NCI-H2081 (cell line): ENCODE results near the gene MAT1A.
A peak's percentile ranks its signal among the peaks of the same experiment; 100 is the strongest.
"Not testable (repeated sequence)": the region's sequence is repeated elsewhere in the genome, so short reads cannot be mapped to it uniquely, and the experiment has no call there.

Experiments
- DNase-seq, 2 experiments: peaks; one replicate each; lab custom pipeline; 2025; lab: John Stamatoyannopoulos, UW

Gene MAT1A

GRCh38 chr10:80264081-80265056, 25.1 kb downstream of the MAT1A start:
- no peak for DNase-seq

GRCh38 chr10:80261316-80262030, 28.0 kb downstream of the MAT1A start:
- DNase-seq = no peak

- DNase-seq = peak; percentile 2 to 5
Measured at GRCh38 chr10:80260295-80261243, 28.9 kb downstream of the MAT1A start.

GRCh38 chr10:80259405-80259871, 30.0 kb downstream of the MAT1A start:
- DNase-seq = no peak

- DNase-seq = peak in 1 of 2 experiments; percentile 9
Measured at GRCh38 chr10:80256798-80257197, 32.7 kb downstream of the MAT1A start.

GRCh38 chr10:80254726-80255125, 34.7 kb downstream of the MAT1A start:
- not testable (repeated sequence) for DNase-seq

- not testable (repeated sequence) for DNase-seq
Measured at GRCh38 chr10:80253963-80254271, 35.5 kb downstream of the MAT1A start.

GRCh38 chr10:80253266-80253962, 36.0 kb downstream of the MAT1A start:
- no peak for DNase-seq

- DNase-seq = no peak
Measured at GRCh38 chr10:80252296-80252887, 37.1 kb downstream of the MAT1A start.

- not testable (repeated sequence) for DNase-seq
Measured at GRCh38 chr10:80251703-80252280, 37.7 kb downstream of the MAT1A start.

GRCh38 chr10:80250399-80250798, 39.1 kb downstream of the MAT1A start:
- DNase-seq = not testable (repeated sequence)

- not testable (repeated sequence) for DNase-seq
Measured at GRCh38 chr10:80249906-80250305, 39.6 kb downstream of the MAT1A start.

GRCh38 chr10:80247611-80248010, 41.8 kb downstream of the MAT1A start:
- DNase-seq = not testable (repeated sequence)

- not testable (repeated sequence) for DNase-seq
Measured at GRCh38 chr10:80244371-80244770, 45.1 kb downstream of the MAT1A start.

GRCh38 chr10:80242341-80242740, 47.1 kb downstream of the MAT1A start:
- not testable (repeated sequence) for DNase-seq

- DNase-seq = not testable (repeated sequence)
Measured at GRCh38 chr10:80236457-80236856, 53.0 kb downstream of the MAT1A start.

GRCh38 chr10:80234331-80235235, 54.9 kb downstream of the MAT1A start:
- DNase-seq = not testable (repeated sequence)

GRCh38 chr10:80233871-80234270, 55.6 kb downstream of the MAT1A start:
- DNase-seq = not testable (repeated sequence)

- DNase-seq = not testable (repeated sequence)
Measured at GRCh38 chr10:80226723-80227122, 62.7 kb downstream of the MAT1A start.
